Stomach smooth muscle (tissue), 2 donors: ENCODE data around the gene HS1BP3.

Source experiments
- H3K27ac ChIP-seq: one replicate; pipeline ENCODE4 v1.7.0; 2013; ENCODE audit warnings: mild to moderate bottlenecking, low read length, inconsistent platforms
- H3K27me3 ChIP-seq, 2 donors: one replicate each; pipeline ENCODE4 v1.7.0; 2013; ENCODE audit warnings: low read length in 2 of 2; ENCODE audit not compliant: insufficient read depth in 2 of 2, control insufficient read depth in 1 of 2
- H3K36me3 ChIP-seq, 2 donors: one replicate each; pipeline ENCODE4 v1.7.0; 2013; ENCODE audit warnings: low read length in 2 of 2; ENCODE audit not compliant: control insufficient read depth in 2 of 2, insufficient read depth in 2 of 2
- H3K4me1 ChIP-seq: one replicate; pipeline ENCODE4 v1.7.0; 2013; ENCODE audit warnings: low read length; ENCODE audit not compliant: control insufficient read depth, insufficient read depth
- H3K4me3 ChIP-seq, 2 donors: one replicate each; pipeline ENCODE4 v1.7.0; 2013; ENCODE audit warnings: low read length in 2 of 2
- H3K9ac ChIP-seq, 2 donors: one replicate each; pipeline ENCODE4 v1.7.0; 2013; ENCODE audit warnings: low read length in 2 of 2, mild to moderate bottlenecking in 1 of 2
- H3K9me3 ChIP-seq, 2 donors: one replicate each; pipeline ENCODE4 v1.7.0; 2013; ENCODE audit warnings: low read length in 2 of 2; ENCODE audit not compliant: control insufficient read depth in 2 of 2
- donor health status: healthy.
- donor health status: Pancreatic carcinoma.

The HS1BP3 gene

DNA sequence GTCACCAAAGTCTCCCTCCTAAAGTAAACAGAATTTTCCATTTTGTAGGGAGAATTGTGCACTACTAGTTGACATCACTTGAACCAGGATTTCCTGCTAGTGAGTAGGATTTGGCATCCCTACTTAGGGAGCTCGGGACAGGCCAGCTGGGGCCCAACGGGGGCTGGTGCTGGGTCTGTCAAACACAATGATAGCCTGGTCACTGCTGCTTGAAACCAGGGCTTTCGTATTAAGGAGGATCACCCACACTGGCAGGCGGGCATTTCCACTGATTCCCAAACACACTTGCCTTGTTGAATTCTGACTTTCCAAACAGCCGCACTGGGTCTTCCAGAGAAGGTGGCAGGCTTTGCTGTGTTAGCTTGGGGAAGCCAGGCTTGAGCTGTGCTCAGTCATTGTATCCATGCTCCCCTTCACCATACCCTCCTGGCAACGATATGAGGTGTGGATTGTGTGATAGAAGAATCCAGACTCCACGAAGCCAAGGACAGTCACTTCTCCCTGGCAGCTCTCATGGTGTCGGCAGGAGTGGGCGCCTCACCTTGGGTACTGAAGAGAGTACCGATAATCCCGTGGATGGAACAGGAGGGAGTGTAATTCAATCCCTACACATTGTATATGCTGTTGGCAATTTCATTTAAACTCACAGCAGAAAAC, 23.5 kb upstream of the HS1BP3 start:
- Histone ChIP-seq H3K36me3 (no peaks in the 10 kb centered on the region), H3K27ac (no peak overlapping the region), H3K27me3 (peaks cover 42 to 58% of the 10 kb centered on the region in 2 donors), H3K9me3 (no peaks in the 10 kb centered on the region), H3K4me3 (no peak overlapping the region), H3K4me1 (peaks cover 20% of the 10 kb centered on the region), H3K9ac (no peak overlapping the region)

DNA sequence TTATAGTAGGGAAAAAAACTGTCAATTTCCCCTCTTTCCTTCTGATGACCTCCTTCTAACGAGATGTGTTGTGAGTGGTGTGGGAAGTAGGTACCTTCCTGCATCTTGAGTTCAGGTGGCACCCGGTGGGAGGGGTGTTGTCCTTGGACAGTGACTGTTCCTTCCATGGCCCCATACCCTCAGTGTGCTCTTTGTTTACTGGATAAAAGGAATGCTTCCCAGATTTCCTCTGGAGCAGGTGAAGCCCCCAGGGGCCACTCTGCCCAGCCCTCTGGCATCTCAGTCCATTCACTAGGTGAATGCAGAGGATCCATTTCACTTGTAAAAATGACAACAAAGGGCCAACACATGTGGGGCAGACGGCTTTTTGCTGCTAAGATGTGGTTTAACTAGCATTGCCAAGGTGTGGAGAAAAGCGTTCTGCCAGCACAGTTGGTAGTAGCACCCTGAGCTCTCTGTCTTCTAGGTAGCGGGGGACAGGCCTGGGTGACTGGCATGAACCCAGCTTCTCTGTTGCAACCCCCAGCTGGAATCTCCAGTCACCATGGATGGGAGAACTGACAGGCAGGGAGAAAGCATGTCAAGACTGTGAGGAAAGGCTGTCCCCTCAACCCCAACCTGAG, 22.9 kb upstream of the HS1BP3 start:
- Histone ChIP-seq H3K4me1 (peaks cover 21% of the 10 kb centered on the region), H3K27ac (no peak overlapping the region), H3K36me3 (no peaks in the 10 kb centered on the region), H3K9me3 (no peaks in the 10 kb centered on the region), H3K27me3 (peaks cover 49 to 65% of the 10 kb centered on the region in 2 donors), H3K9ac (no peak overlapping the region), H3K4me3 (no peak overlapping the region)

- no peaks in the 10 kb centered on the region for H3K36me3 ChIP-seq
- H3K4me1 ChIP-seq: peaks cover 26% of the 10 kb centered on the region
- no peak overlapping the region for H3K4me3 ChIP-seq
- no peak overlapping the region for H3K27ac ChIP-seq
- no peak overlapping the region for H3K9ac ChIP-seq
- H3K27me3 ChIP-seq: peaks cover 62 to 79% of the 10 kb centered on the region in 2 donors
- H3K9me3 ChIP-seq: no peaks in the 10 kb centered on the region
These were observed 21.5 kb upstream of the HS1BP3 start for GRCh38 chr2:20672201-20672951.

GRCh38 chr2:20671736-20672080, 20.8 kb upstream of the HS1BP3 start:
- H3K27me3 ChIP-seq: peaks cover 62 to 81% of the 10 kb centered on the region in 2 donors
- no peaks in the 10 kb centered on the region for H3K36me3 ChIP-seq
- H3K9ac ChIP-seq: no peak overlapping the region
- no peak overlapping the region for H3K4me3 ChIP-seq
- H3K27ac ChIP-seq: no peak overlapping the region
- H3K4me1 ChIP-seq: peaks cover 28% of the 10 kb centered on the region
- no peaks in the 10 kb centered on the region for H3K9me3 ChIP-seq

- Histone ChIP-seq H3K9me3 (no peaks in the 10 kb centered on the region), H3K27me3 (peaks cover 64 to 86% of the 10 kb centered on the region in 2 donors), H3K9ac (no peak overlapping the region), H3K36me3 (no peaks in the 10 kb centered on the region), H3K4me3 (peak overlapping the region in 1 of 2 donors; percentile 22), H3K4me1 (peaks cover 33% of the 10 kb centered on the region), H3K27ac (no peak overlapping the region)
These were observed 20.3 kb upstream of the HS1BP3 start for GRCh38 chr2:20671036-20671735.

GRCh38 chr2:20670315-20671035, 19.6 kb upstream of the HS1BP3 start:
- no peak overlapping the region for H3K9ac ChIP-seq
- no peak overlapping the region for H3K27ac ChIP-seq
- peaks cover 67 to 92% of the 10 kb centered on the region in 2 donors for H3K27me3 ChIP-seq
- H3K4me3 ChIP-seq: peak overlapping the region in 1 of 2 donors; percentile 22
- peaks cover 33% of the 10 kb centered on the region for H3K4me1 ChIP-seq
- no peaks in the 10 kb centered on the region for H3K36me3 ChIP-seq
- no peaks in the 10 kb centered on the region for H3K9me3 ChIP-seq

GRCh38 chr2:20669562-20670314, 18.8 kb upstream of the HS1BP3 start:
- no peak overlapping the region for H3K27ac ChIP-seq
- peak overlapping the region in 1 of 2 donors; percentile 22 for H3K4me3 ChIP-seq
- H3K9me3 ChIP-seq: no peaks in the 10 kb centered on the region
- H3K36me3 ChIP-seq: no peaks in the 10 kb centered on the region
- peaks cover 31% of the 10 kb centered on the region for H3K4me1 ChIP-seq
- no peak overlapping the region for H3K9ac ChIP-seq
- peaks cover 69 to 92% of the 10 kb centered on the region in 2 donors for H3K27me3 ChIP-seq

DNA sequence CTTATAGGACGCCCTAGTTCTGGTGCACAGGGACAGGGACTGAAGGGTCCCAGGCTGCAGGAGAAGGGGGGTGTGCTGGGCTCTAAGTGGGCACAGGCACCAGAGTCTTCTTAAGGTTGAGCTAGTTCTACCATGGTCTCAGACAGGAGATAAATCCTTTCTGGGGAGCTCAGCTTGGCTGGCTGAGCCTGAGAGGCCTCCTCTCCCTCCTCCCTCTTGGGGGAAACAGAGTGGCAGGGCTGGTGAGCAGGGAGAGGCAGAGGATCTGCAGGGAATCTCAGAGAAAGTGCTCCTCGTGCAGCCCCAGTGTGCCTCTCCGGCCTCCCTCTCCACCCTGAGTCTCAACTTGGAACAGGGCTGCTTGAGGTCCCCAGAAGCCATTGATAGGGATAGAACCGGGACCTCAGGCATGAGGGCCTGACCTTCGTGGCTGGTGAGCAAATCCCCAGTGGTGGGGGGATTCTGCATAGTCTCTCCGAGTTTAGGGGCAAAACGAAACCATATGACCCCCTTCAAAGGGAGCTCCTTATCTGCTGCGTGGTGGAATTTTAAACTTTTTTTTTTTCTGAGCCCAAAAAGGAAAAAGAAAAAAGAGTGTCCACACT, 18.1 kb upstream of the HS1BP3 start:
- H3K9me3 ChIP-seq: no peaks in the 10 kb centered on the region
- H3K36me3 ChIP-seq: no peaks in the 10 kb centered on the region
- no peak overlapping the region for H3K9ac ChIP-seq
- peaks cover 73 to 93% of the 10 kb centered on the region in 2 donors for H3K27me3 ChIP-seq
- no peak overlapping the region for H3K4me3 ChIP-seq
- no peak overlapping the region for H3K27ac ChIP-seq
- H3K4me1 ChIP-seq: peaks cover 31% of the 10 kb centered on the region

DNA sequence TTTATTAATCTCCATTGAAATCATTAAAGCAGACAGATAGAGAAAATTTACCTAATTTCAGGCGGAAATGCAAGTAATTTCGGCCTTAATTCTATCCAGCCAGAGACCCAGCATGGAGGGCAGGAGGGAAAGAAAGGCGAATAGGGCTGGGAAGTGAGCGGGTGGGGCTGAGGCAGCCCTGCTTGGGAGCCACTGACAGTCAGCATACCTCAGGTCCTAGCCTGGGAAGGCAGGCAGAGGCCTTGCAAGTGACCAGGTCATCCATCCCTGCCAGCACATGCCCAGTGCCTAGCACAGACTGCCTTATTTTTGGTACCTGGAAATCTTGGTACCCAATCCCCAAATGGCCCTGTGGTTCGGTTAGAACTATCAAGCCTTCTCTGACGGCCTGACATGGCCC, 17.6 kb upstream of the HS1BP3 start:
- Histone ChIP-seq H3K27ac (no peak overlapping the region), H3K9me3 (no peaks in the 10 kb centered on the region), H3K36me3 (no peaks in the 10 kb centered on the region), H3K9ac (no peak overlapping the region), H3K27me3 (peaks cover 73 to 93% of the 10 kb centered on the region in 2 donors), H3K4me3 (no peak overlapping the region), H3K4me1 (peaks cover 31% of the 10 kb centered on the region)
